K562 (cell line): Measurements from ENCODE around the gene COL1A1. TPM values are rescaled to one million over a fixed set of nuclear protein-coding genes. Genes with fewer than 3 reads are reported as not detected.
A peak's percentile ranks its signal among the peaks of the same experiment; 100 is the strongest.

Experiments
- ATAC-seq: fragments of 200-7000 bp; cut with Tn5 transposase; 3 replicates; pipeline ENCODE4 v1.9.1; 2020; ENCODE audit warnings: moderate library complexity
- BruUV-seq: library from RNA; stranded (reverse); fragments of 400-500 nt; replicated peaks from 2 replicates; lab custom pipeline; 2021; lab: Mats Ljungman, UMichigan
- CTCF ChIA-PET: fragments of 300-600 bp; formaldehyde crosslinking; extraction: SDS; loops from one replicate; lab custom pipeline; 2021; ENCODE audit warnings: low intra/inter-chr PET ratio; lab: Yijun Ruan, JAX
- POLR2A ChIA-PET: fragments of 300-600, 350-650 bp; sonication (Branson Sonifier 250); formaldehyde crosslinking; extraction: SDS; loops from one replicate; lab custom pipeline; 2021; ENCODE audit warnings: antibody characterized with exemption, inconsistent platforms; lab: Yijun Ruan, JAX
- DNase-seq, 4 experiments: peaks; one replicate each; pipeline versions ENCODE4 v3.0.0 to v3.0.0-alpha.2; 2011 to 2018; ENCODE audit warnings: low spot score in 3 of 4, mixed read lengths in 3 of 4; ENCODE audit errors: extremely low read depth in 1 of 4
- FAIRE-seq: peaks from 2 replicates; lab custom pipeline; 2011; peaks lifted over from hg19 to GRCh38; lab: Jason Lieb, UNC
- H2AFZ ChIP-seq: 2 replicates; pipeline ENCODE4 v1.6.0; 2011; ENCODE audit warnings: low read depth, low read length, control low read depth, inconsistent platforms
- H3K27ac ChIP-seq: fragments of 200-600 bp; 3 replicates; pipeline ENCODE4 v1.8.0; 2011; ENCODE audit warnings: low read depth, mild to moderate bottlenecking, control low read depth, inconsistent platforms, low read length, moderate library complexity, mixed read lengths; ENCODE audit errors: extremely low read depth
- H3K27me3 ChIP-seq, 2 experiments: fragments of 300-600 bp in 1 of 2; 2 replicates in 1 of 2; 3 replicates in 1 of 2; pipeline versions ENCODE4 v1.6.0 to v1.8.0; 2011; ENCODE audit warnings: inconsistent platforms in 2 of 2, low read length in 2 of 2, mild to moderate bottlenecking in 1 of 2, mixed read lengths in 1 of 2, moderate library complexity in 1 of 2; ENCODE audit not compliant: control insufficient read depth in 2 of 2, insufficient read depth in 2 of 2
- H3K36me3 ChIP-seq: fragments of 300-600 bp; 3 replicates; pipeline ENCODE4 v1.8.0; 2011; ENCODE audit warnings: mild to moderate bottlenecking, low read length, inconsistent platforms; ENCODE audit not compliant: control insufficient read depth, insufficient read depth
- H3K4me1 ChIP-seq, 2 experiments: fragments of 200-600 bp in 1 of 2; replicated peaks in 1 of 2; 2 replicates in 1 of 2; 3 replicates in 1 of 2; pipeline versions ENCODE4 v1.5.1 to v1.8.0; 2011; ENCODE audit warnings: inconsistent platforms in 2 of 2, low read length in 2 of 2, mild to moderate bottlenecking in 1 of 2, mixed read lengths in 1 of 2, moderate library complexity in 1 of 2; ENCODE audit not compliant: control insufficient read depth in 2 of 2, insufficient read depth in 2 of 2
- H3K4me2 ChIP-seq: 2 replicates; pipeline ENCODE4 v1.6.1; 2011; ENCODE audit warnings: low read length, control low read depth, inconsistent platforms, mixed read lengths; ENCODE audit not compliant: insufficient read depth
- H3K4me3 ChIP-seq: fragments of 200-600 bp; sonication (generic), shearing (Covaris generic); 2 replicates; pipeline ENCODE4 v1.5.1; 2016; ENCODE audit warnings: control low read depth, inconsistent platforms
- H3K79me2 ChIP-seq: fragments of 200-600 bp; 3 replicates; pipeline ENCODE4 v1.8.0; 2011; ENCODE audit warnings: low read length, inconsistent platforms; ENCODE audit not compliant: control insufficient read depth, insufficient read depth
- H3K9ac ChIP-seq, 2 experiments: 2 replicates each; pipeline versions ENCODE4 v1.6.0 to v1.6.1; 2011; ENCODE audit warnings: low read depth in 2 of 2, low read length in 2 of 2, control low read depth in 1 of 2, inconsistent platforms in 1 of 2, mild to moderate bottlenecking in 1 of 2, mixed read lengths in 1 of 2; ENCODE audit not compliant: insufficient read depth in 1 of 2
- H3K9me1 ChIP-seq: one replicate; pipeline ENCODE4 v1.6.0; 2011; ENCODE audit warnings: inconsistent platforms, mild to moderate bottlenecking, low read length, moderate library complexity; ENCODE audit not compliant: control insufficient read depth, insufficient read depth
- H3K9me3 ChIP-seq: replicated peaks from 2 replicates; pipeline ENCODE4 v1.5.1; 2011; ENCODE audit warnings: low read depth, low read length, inconsistent platforms; ENCODE audit not compliant: control insufficient read depth, insufficient read depth
- H4K20me1 ChIP-seq: replicated peaks from 2 replicates; pipeline ENCODE4 v1.6.1; 2011; ENCODE audit warnings: low read length, inconsistent platforms, mixed read lengths; ENCODE audit not compliant: control insufficient read depth, insufficient read depth
- CTBP1 ChIP-seq: fragments of 450-650 bp; IDR thresholded peaks from 2 replicates; pipeline ENCODE4 v1.6.1; 2016; ENCODE audit warnings: borderline replicate concordance
- E2F3 ChIP-seq: fragments of 250-450 bp; sonication (Bioruptor Pico); IDR thresholded peaks from 2 replicates; pipeline ENCODE4 v1.4.0; 2020; ENCODE audit warnings: mild to moderate bottlenecking
- GTF2B ChIP-seq: IDR thresholded peaks from 2 replicates; pipeline ENCODE4 v1.6.1; 2011; ENCODE audit not compliant: insufficient read length; ENCODE audit errors: extremely low read depth
- GTF2F1 ChIP-seq: IDR thresholded peaks from 2 replicates; pipeline ENCODE4 v1.6.1; 2011; ENCODE audit warnings: low read depth, low read length, improper control_type of control experiment
- HOMEZ ChIP-seq: fragments of 250-450 bp; sonication (Bioruptor Pico); IDR thresholded peaks from 2 replicates; pipeline ENCODE4 v1.4.0; 2020; ENCODE audit warnings: mild to moderate bottlenecking, moderate library complexity
- KHSRP ChIP-seq: fragments of 450-650 bp; IDR thresholded peaks from 2 replicates; pipeline ENCODE4 v1.6.1; 2017
- ZNF140 ChIP-seq: fragments of 250-450 bp; sonication (Bioruptor Pico); IDR thresholded peaks from 2 replicates; pipeline ENCODE4 v1.8.0; 2021; ENCODE audit warnings: moderate library complexity, mild to moderate bottlenecking, inconsistent platforms
- ZNF277 ChIP-seq: fragments of 250-450 bp; sonication (Bioruptor Pico); IDR thresholded peaks from 2 replicates; pipeline ENCODE4 v1.8.0; 2022; ENCODE audit warnings: inconsistent platforms, mild to moderate bottlenecking, moderate library complexity, borderline replicate concordance
- ZNF407 ChIP-seq: fragments of 450-650 bp; IDR thresholded peaks from 2 replicates; pipeline ENCODE4 v1.6.1; 2016; ENCODE audit warnings: low read depth
- ZNF668 ChIP-seq: fragments of 250-450 bp; sonication (Bioruptor Pico); IDR thresholded peaks from 2 replicates; pipeline ENCODE4 v1.8.0; 2022; ENCODE audit warnings: mild to moderate bottlenecking, inconsistent platforms
- WGBS: fragments of 100-300 bp; shearing (Covaris generic); methylation state at CpG from one replicate; pipeline ENCODE4 v1.1.6; 2016; ENCODE audit warnings: low coverage, mixed read lengths; ENCODE audit not compliant: insufficient coverage; ENCODE audit errors: missing lambda C conversion rate; 5-methylcytosine and 5-hydroxymethylcytosine counted together
- in situ Hi-C: fragments of 300-500 bp; cut with MboI; formaldehyde crosslinking; loops from 4 replicates; pipeline ENCODE4 v1.15.0; 2018; ENCODE audit warnings: inconsistent platforms, mixed read lengths
- intact Hi-C: fragments of 100-400 bp; cut with micrococcal nuclease; formaldehyde crosslinking; loops from 2 replicates; pipeline ENCODE4 v1.14.2; 2022
- polyA plus RNA-seq, 8 experiments: library from polyadenylated mRNA; depleted of rRNA in 4 of 8; stranded (reverse) in 5 of 8; unstranded in 3 of 8; fragments of >200 nt; fragmentation: Nextera tagmentation in 2 of 8; fragmentation: Illumina TruSeq in 1 of 8; extraction: Ambion mirVana in 2 of 8; extraction: Trizol in 1 of 8; gene quantifications; 2 replicates each; pipeline versions ENCODE4 v1.2.1 to v1.2.3, GENCODE V29; 2011 to 2014; ENCODE audit warnings: inconsistent platforms in 1 of 8, missing spikeins in 1 of 8
- total RNA-seq, 7 experiments: library from RNA; depleted of rRNA in 6 of 7; stranded (reverse); fragments of >200 nt in 6 of 7; fragmentation: Illumina TruSeq in 2 of 7; extraction: Trizol in 2 of 7; gene quantifications; 2 replicates each; pipeline versions ENCODE4 v1.2.1 to v1.2.3, GENCODE V29; 2011 to 2021; ENCODE audit warnings: low replicate concordance in 1 of 7

Gene COL1A1
- total and polyA plus RNA-seq, 9 of the 15 experiments (the other 6 are each of a cell fraction or from before 2014, with no cell fraction given), result 0.04 to 3.4 (median 0.18) TPM

- Histone ChIP-seq H2AFZ (no peak overlapping the region), H3K9me1 (no peaks in the 10 kb centered on the region), H3K9ac (peak overlapping the region in 1 of 2 experiments; percentile 40; a peak in 1 of 4 replicates), H3K27ac (no peak overlapping the region), H3K4me2 (no peak overlapping the region), H3K9me3 (no peaks in the 10 kb centered on the region), H4K20me1 (peaks cover 13% of the 10 kb centered on the region), H3K36me3 (no peaks in the 10 kb centered on the region), H3K27me3 (peaks cover 2 to 18% of the 10 kb centered on the region in 2 experiments; a peak in 2 of 5 replicates), H3K79me2 (no peaks in the 10 kb centered on the region), H3K4me1 (peaks cover 0 to 18% of the 10 kb centered on the region in 2 experiments; a peak in 2 of 5 replicates), H3K4me3 (no peak overlapping the region)
- in situ Hi-C loops (no loop called here), intact Hi-C loops (no loop called here)
- POLR2A ChIA-PET, result no interaction called here
- no TSS peak for BruUV-seq
- DNase-seq (no peak), FAIRE-seq (no peak), ATAC-seq (no peak)
- CTCF ChIA-PET, result interaction anchor here (0.7 kb wide), 1 partner anchor 24 kb away, joined by 3 read pairs; no protein-coding TSS in a partner anchor
- WGBS, result 23% methylated on average over 17 of the region's 17 CpGs
- no peak for TF ChIP-seq CTBP1
- TF ChIP-seq E2F3 (CRISPR knock-in tag), result no peak
- TF ChIP-seq ZNF668, result no peak
- no peak for TF ChIP-seq GTF2F1
- no peak for TF ChIP-seq ZNF277 (CRISPR knock-in tag)
- no peak for TF ChIP-seq KHSRP
- TF ChIP-seq GTF2B, result no peak
- TF ChIP-seq HOMEZ (CRISPR knock-in tag), result no peak
- TF ChIP-seq ZNF407, result no peak
- no peak for TF ChIP-seq ZNF140 (CRISPR knock-in tag)
Observed at GRCh38 chr17:50171371-50172071, 29.9 kb downstream of the COL1A1 start.
